HEK293 (cell line): ENCODE measurements around the gene OR52R1.

Experiments used
- BCL11A ChIP-seq: fragments of 450-650 bp; formaldehyde crosslinking; IDR thresholded peaks from 2 replicates; pipeline ENCODE4 v1.5.1; 2016; ENCODE audit warnings: low read depth, missing biosample characterization, missing genetic modification characterization
- CTCF ChIP-seq: fragments of 450-650 bp; formaldehyde crosslinking; IDR thresholded peaks from 2 replicates; pipeline ENCODE4 v1.5.1; 2016; ENCODE audit warnings: missing biosample characterization, missing genetic modification characterization
- ZBTB8A ChIP-seq: fragments of 450-650 bp; formaldehyde crosslinking; IDR thresholded peaks from 2 replicates; pipeline ENCODE4 v1.5.1; 2016; ENCODE audit warnings: missing biosample characterization, missing genetic modification characterization
- ZNF202 ChIP-seq: fragments of 450-650 bp; formaldehyde crosslinking; IDR thresholded peaks from 2 replicates; pipeline ENCODE4 v1.5.1; 2016; ENCODE audit warnings: missing biosample characterization, missing genetic modification characterization, borderline replicate concordance
- ZNF423 ChIP-seq: fragments of 450-650 bp; formaldehyde crosslinking; IDR thresholded peaks from 2 replicates; pipeline ENCODE4 v1.5.1; 2016; ENCODE audit warnings: missing biosample characterization, missing genetic modification characterization
- TF ChIP-seq, protein P1 (sequence below): fragments of 450-650 bp; formaldehyde crosslinking; IDR thresholded peaks from 2 replicates; pipeline ENCODE4 v1.5.1; 2016; ENCODE audit warnings: missing biosample characterization, missing genetic modification characterization
- TF ChIP-seq, protein P2 (sequence below): sonication (generic); formaldehyde crosslinking; IDR thresholded peaks from 2 replicates; pipeline ENCODE4 v1.8.1; 2022; ENCODE audit warnings: mild to moderate bottlenecking, moderate library complexity, missing genetic modification reagents

DNA sequence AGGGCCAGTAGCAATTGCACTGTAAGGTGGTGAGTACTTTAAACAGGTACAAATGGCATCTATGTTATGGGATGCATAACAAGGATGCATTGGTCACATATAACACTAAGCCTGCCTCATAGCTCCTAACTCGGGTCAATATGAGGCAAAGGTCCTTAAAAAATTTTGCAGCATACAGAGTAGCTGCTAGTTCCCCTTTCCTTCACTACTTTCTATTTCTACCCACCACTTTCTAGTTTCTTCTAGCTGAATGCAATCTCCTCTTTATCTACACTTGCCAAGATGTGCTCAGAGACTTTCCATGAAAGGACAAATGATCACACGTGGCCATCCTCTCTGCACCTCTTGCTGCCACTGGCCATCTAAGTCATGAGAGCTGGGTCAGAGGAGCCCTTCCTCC lies 26.7 kb upstream of the OR52R1 start:
- no peak for TF ChIP-seq BCL11A (tag by site-specific recombination)
- TF ChIP-seq CTCF (tag by site-specific recombination) = no peak
- TF ChIP-seq ZNF423 (tag by site-specific recombination) = no peak
- TF ChIP-seq ZNF202 = no peak
- TF ChIP-seq, protein P1, sequence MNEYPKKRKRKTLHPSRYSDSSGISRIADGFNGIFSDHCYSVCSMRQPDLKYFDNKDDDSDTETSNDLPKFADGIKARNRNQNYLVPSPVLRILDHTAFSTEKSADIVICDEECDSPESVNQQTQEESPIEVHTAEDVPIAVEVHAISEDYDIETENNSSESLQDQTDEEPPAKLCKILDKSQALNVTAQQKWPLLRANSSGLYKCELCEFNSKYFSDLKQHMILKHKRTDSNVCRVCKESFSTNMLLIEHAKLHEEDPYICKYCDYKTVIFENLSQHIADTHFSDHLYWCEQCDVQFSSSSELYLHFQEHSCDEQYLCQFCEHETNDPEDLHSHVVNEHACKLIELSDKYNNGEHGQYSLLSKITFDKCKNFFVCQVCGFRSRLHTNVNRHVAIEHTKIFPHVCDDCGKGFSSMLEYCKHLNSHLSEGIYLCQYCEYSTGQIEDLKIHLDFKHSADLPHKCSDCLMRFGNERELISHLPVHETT = no peak
- TF ChIP-seq, protein P2, sequence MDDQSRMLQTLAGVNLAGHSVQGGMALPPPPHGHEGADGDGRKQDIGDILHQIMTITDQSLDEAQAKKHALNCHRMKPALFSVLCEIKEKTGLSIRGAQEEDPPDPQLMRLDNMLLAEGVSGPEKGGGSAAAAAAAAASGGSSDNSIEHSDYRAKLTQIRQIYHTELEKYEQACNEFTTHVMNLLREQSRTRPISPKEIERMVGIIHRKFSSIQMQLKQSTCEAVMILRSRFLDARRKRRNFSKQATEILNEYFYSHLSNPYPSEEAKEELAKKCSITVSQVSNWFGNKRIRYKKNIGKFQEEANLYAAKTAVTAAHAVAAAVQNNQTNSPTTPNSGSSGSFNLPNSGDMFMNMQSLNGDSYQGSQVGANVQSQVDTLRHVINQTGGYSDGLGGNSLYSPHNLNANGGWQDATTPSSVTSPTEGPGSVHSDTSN (CRISPR knock-in tag) = no peak
- no peak for TF ChIP-seq ZBTB8A
